GM12891 (cell line): ENCODE results near the gene TCFL5.

ENCODE experiments used
- PAX5 ChIP-seq: IDR thresholded peaks from 2 replicates; pipeline ENCODE4 v1.6.1; 2011; ENCODE audit warnings: low read length, moderate library complexity, mild to moderate bottlenecking; ENCODE audit not compliant: insufficient read depth, severe bottlenecking
- POLR2A ChIP-seq: IDR thresholded peaks from 2 replicates; pipeline ENCODE4 v1.6.1; 2011; ENCODE audit warnings: low read depth, low read length, control low read depth
- POLR2AphosphoS5 ChIP-seq: IDR thresholded peaks from 2 replicates; pipeline ENCODE4 v1.6.1; 2011; ENCODE audit warnings: low read depth, low read length, control low read depth
- POU2F2 ChIP-seq: IDR thresholded peaks from 2 replicates; pipeline ENCODE4 v1.6.1; 2011; ENCODE audit warnings: low read depth, mild to moderate bottlenecking, control low read depth, low read length, moderate library complexity
- SPI1 ChIP-seq: IDR thresholded peaks from 2 replicates; pipeline ENCODE4 v1.6.1; 2011; ENCODE audit warnings: low read depth, low read length, control low read depth
- TAF1 ChIP-seq: IDR thresholded peaks from 2 replicates; pipeline ENCODE4 v1.6.1; 2011; ENCODE audit warnings: low read depth, low read length, control low read depth

- TF ChIP-seq TAF1 (no peak), POLR2A (no peak), POLR2AphosphoS5 (no peak), PAX5 (no peak), SPI1 (no peak), POU2F2 (no peak)
Measured at GRCh38 chr20:62872184-62872847, 10.7 kb upstream of the TCFL5 start.
